H1 (cell line): ENCODE measurements around the gene PNMA8C. TPM values are rescaled to one million over a fixed set of nuclear protein-coding genes. Genes with fewer than 3 reads are reported as not detected.
"Not testable (repeated sequence)": the region's sequence is repeated elsewhere in the genome, so short reads cannot be mapped to it uniquely, and the experiment has no call there.

ENCODE experiments used
- CTCF ChIA-PET: fragments of 300-600 bp; sonication (Branson Sonifier 250); formaldehyde crosslinking; loops from one replicate; lab custom pipeline; 2021; ENCODE audit not compliant: partially characterized antibody; lab: Charles Lee
- POLR2A ChIA-PET: fragments of 300-600 bp; sonication (Branson Sonifier 250); formaldehyde crosslinking; loops from one replicate; lab custom pipeline; 2021; ENCODE audit warnings: inconsistent platforms; ENCODE audit not compliant: partially characterized antibody; lab: Charles Lee
- DNase-seq, 2 experiments: peaks; one replicate each; pipeline versions ENCODE4 v3.0.0 to v3.0.0-alpha.2; 2010 to 2022; ENCODE audit warnings: low spot score in 2 of 2, low read depth in 1 of 2, mixed read lengths in 1 of 2
- FAIRE-seq: peaks from 2 replicates; lab custom pipeline; 2011; peaks lifted over from hg19 to GRCh38; lab: Jason Lieb, UNC
- H2AFZ ChIP-seq: 2 replicates; pipeline ENCODE4 v1.8.1; 2012; ENCODE audit warnings: low read length, inconsistent platforms
- H2AK5ac ChIP-seq: 2 replicates; pipeline ENCODE4 v1.6.1; 2013; ENCODE audit warnings: low read depth, low read length
- H2BK120ac ChIP-seq: replicated peaks from 2 replicates; pipeline ENCODE3; 2013; ENCODE audit warnings: low read depth, low read length, inconsistent platforms
- H2BK12ac ChIP-seq: 2 replicates; pipeline ENCODE4 v1.6.1; 2013; ENCODE audit warnings: low read depth, low read length
- H2BK15ac ChIP-seq: 2 replicates; pipeline ENCODE4 v1.6.1; 2013; ENCODE audit warnings: low read length
- H2BK20ac ChIP-seq: 2 replicates; pipeline ENCODE4 v1.6.1; 2013; ENCODE audit warnings: low read length
- H2BK5ac ChIP-seq: 2 replicates; pipeline ENCODE4 v1.6.1; 2013; ENCODE audit warnings: low read depth, low read length
- H3K14ac ChIP-seq: 2 replicates; pipeline ENCODE4 v1.6.1; 2013; ENCODE audit warnings: inconsistent platforms; ENCODE audit not compliant: insufficient read length
- H3K18ac ChIP-seq: 2 replicates; pipeline ENCODE4 v1.6.1; 2013; ENCODE audit warnings: low read length; ENCODE audit errors: extremely low read depth
- H3K23ac ChIP-seq: 2 replicates; pipeline ENCODE4 v1.6.1; 2013; ENCODE audit warnings: inconsistent platforms; ENCODE audit not compliant: insufficient read length
- H3K23me2 ChIP-seq: 2 replicates; pipeline ENCODE4 v1.6.1; 2013; ENCODE audit warnings: low read depth, low read length
- H3K27ac ChIP-seq: 2 replicates; pipeline ENCODE4 v1.6.1; 2011; ENCODE audit warnings: low read depth, low read length, inconsistent platforms
- H3K27me3 ChIP-seq, 4 experiments: replicated peaks in 1 of 4; 1 replicate in 1 of 4; 2 replicates in 3 of 4; pipeline versions ENCODE4 v1.6.1 to v1.8.1; 2011 to 2013; ENCODE audit warnings: low read length in 3 of 4, mild to moderate bottlenecking in 3 of 4, inconsistent platforms in 2 of 4, mixed read lengths in 2 of 4, moderate library complexity in 1 of 4; ENCODE audit not compliant: control insufficient read depth in 3 of 4, insufficient read depth in 3 of 4; ENCODE audit errors: extremely low read depth in 1 of 4
- H3K36me3 ChIP-seq, 4 experiments: 2 replicates each; pipeline versions ENCODE4 v1.6.1 to v1.8.1; 2011 to 2013; ENCODE audit warnings: mild to moderate bottlenecking in 4 of 4, low read length in 3 of 4, moderate library complexity in 2 of 4, control low read depth in 1 of 4, inconsistent platforms in 1 of 4; ENCODE audit not compliant: insufficient read depth in 4 of 4, control insufficient read depth in 2 of 4
- H3K4ac ChIP-seq: replicated peaks from 2 replicates; pipeline ENCODE3; 2013; ENCODE audit warnings: low read length, low read depth, mixed read lengths, inconsistent platforms; ENCODE audit not compliant: insufficient read length
- H3K4me1 ChIP-seq, 4 experiments: replicated peaks in 1 of 4; 1 replicate in 1 of 4; 2 replicates in 3 of 4; pipeline versions ENCODE4 v1.6.1 to v1.8.1; 2011 to 2013; ENCODE audit warnings: low read length in 3 of 4, inconsistent platforms in 2 of 4, mixed read lengths in 1 of 4; ENCODE audit not compliant: insufficient read depth in 4 of 4, control insufficient read depth in 3 of 4
- H3K4me2 ChIP-seq, 2 experiments: 2 replicates each; pipeline versions ENCODE4 v1.6.1 to v1.8.1; 2011 to 2013; ENCODE audit warnings: low read depth in 2 of 2, low read length in 2 of 2, control low read depth in 1 of 2, inconsistent platforms in 1 of 2, mild to moderate bottlenecking in 1 of 2; ENCODE audit not compliant: insufficient read depth in 1 of 2
- H3K4me3 ChIP-seq, 4 experiments: fragments of 200-600, 300-600 bp in 1 of 4; sonication (generic), shearing (Covaris generic), sonication (Bioruptor Twin) in 1 of 4; 2 replicates each; pipeline versions ENCODE4 v1.5.1 to v1.8.1; 2011 to 2016; ENCODE audit warnings: low read length in 4 of 4, low read depth in 3 of 4, control low read depth in 2 of 4, inconsistent platforms in 2 of 4, mild to moderate bottlenecking in 2 of 4, mixed read lengths in 1 of 4, moderate library complexity in 1 of 4; ENCODE audit not compliant: insufficient read depth in 2 of 4; ENCODE audit errors: extremely low read depth in 1 of 4
- H3K56ac ChIP-seq: replicated peaks from 2 replicates; pipeline ENCODE3; 2013; ENCODE audit warnings: low read depth, mild to moderate bottlenecking, mixed read lengths, low read length, inconsistent platforms; ENCODE audit not compliant: insufficient read length
- H3K79me1 ChIP-seq: 2 replicates; pipeline ENCODE4 v1.6.1; 2013; ENCODE audit warnings: low read depth, low read length, control low read depth
- H3K79me2 ChIP-seq, 2 experiments: 2 replicates each; pipeline versions ENCODE4 v1.6.1 to v1.8.1; 2012 to 2013; ENCODE audit warnings: low read length in 2 of 2, mild to moderate bottlenecking in 2 of 2, inconsistent platforms in 1 of 2; ENCODE audit not compliant: insufficient read depth in 2 of 2, control insufficient read depth in 1 of 2
- H3K9ac ChIP-seq, 4 experiments: replicated peaks in 1 of 4; 1 replicate in 1 of 4; 2 replicates in 3 of 4; pipeline versions ENCODE4 v1.6.1 to v1.8.1; 2011 to 2013; ENCODE audit warnings: low read depth in 3 of 4, low read length in 3 of 4, control low read depth in 2 of 4, mild to moderate bottlenecking in 2 of 4, moderate library complexity in 2 of 4, inconsistent platforms in 1 of 4; ENCODE audit errors: extremely low read depth in 1 of 4
- H3K9me3 ChIP-seq, 2 experiments: 2 replicates each; pipeline versions ENCODE4 v1.6.1 to v1.8.1; 2012 to 2013; ENCODE audit warnings: mild to moderate bottlenecking in 2 of 2, moderate library complexity in 2 of 2, control low read depth in 1 of 2, inconsistent platforms in 1 of 2, low read depth in 1 of 2, low read length in 1 of 2, mixed read lengths in 1 of 2; ENCODE audit not compliant: insufficient read depth in 2 of 2
- H4K20me1 ChIP-seq, 2 experiments: replicated peaks in 1 of 2; 2 replicates each; pipeline versions ENCODE3 to v1.8.1; 2011 to 2013; ENCODE audit warnings: inconsistent platforms in 2 of 2, low read length in 2 of 2, mild to moderate bottlenecking in 1 of 2; ENCODE audit not compliant: insufficient read depth in 2 of 2, control insufficient read depth in 1 of 2
- H4K5ac ChIP-seq: 2 replicates; pipeline ENCODE4 v1.6.1; 2013; ENCODE audit warnings: low read length, low read depth, mixed read lengths, inconsistent platforms; ENCODE audit not compliant: insufficient read length
- H4K8ac ChIP-seq: 2 replicates; pipeline ENCODE4 v1.8.0; 2013; ENCODE audit warnings: mild to moderate bottlenecking, moderate library complexity, low read length, inconsistent platforms; ENCODE audit not compliant: insufficient read depth; ENCODE audit errors: extremely low read depth
- H4K91ac ChIP-seq: replicated peaks from 2 replicates; pipeline ENCODE3; 2013; ENCODE audit warnings: low read length, mixed read lengths, inconsistent platforms; ENCODE audit not compliant: insufficient read length
- WGBS, 2 experiments: shearing (Covaris generic) in 1 of 2; methylation state at CpG; one replicate each; pipeline versions ENCODE4 v1.1.6 to v1.1.7; 2013 to 2015; ENCODE audit warnings: low lambda C conversion rate in 2 of 2, mixed read lengths in 2 of 2, inconsistent platforms in 1 of 2, low coverage in 1 of 2, missing lambda C conversion rate in 1 of 2; ENCODE audit not compliant: insufficient replicate concordance in 2 of 2, insufficient coverage in 1 of 2, insufficient read length in 1 of 2; ENCODE audit errors: extremely low coverage in 1 of 2, missing lambda C conversion rate in 1 of 2; 5-methylcytosine and 5-hydroxymethylcytosine counted together
- polyA plus RNA-seq, 7 experiments: library from polyadenylated mRNA; depleted of rRNA in 3 of 7; stranded (reverse) in 5 of 7; unstranded in 2 of 7; fragments of >200 nt in 5 of 7; fragments of 200-250 nt in 2 of 7; gene quantifications; 1 replicate in 5 of 7; 2 replicates in 1 of 7; 4 replicates in 1 of 7; pipeline versions ENCODE4 v1.2.1 to v1.2.3, GENCODE V29; 2011 to 2013; ENCODE audit warnings: missing spikeins in 2 of 7, mixed read lengths in 2 of 7
- total RNA-seq: library from RNA; stranded (reverse); fragmentation: NEBNext Ultra II Directional; extraction: Animal tissue kit (Norgen Biotek cat#: 25700); gene quantifications from 2 replicates; pipeline ENCODE4 v1.2.1, GENCODE V29; 2021

PNMA8C gene
- total and polyA plus RNA-seq, 2 of the 8 experiments (the other 6 are each of a cell fraction or from before 2014, with no cell fraction given): 0.53 to 1.8 TPM

- Histone ChIP-seq H2AK5ac (peak overlapping the region; percentile 20; the same call in 1 of the 2 replicates), H2BK20ac (peak overlapping the region; percentile 11; the same call in 1 of the 2 replicates), H3K79me2 (peaks cover 0 to 16% of the 10 kb centered on the region in 2 experiments; a peak in 2 of 4 replicates), H3K27me3 (peaks cover 0 to 16% (median 7%) of the 10 kb centered on the region in 4 experiments; a peak in 4 of 7 replicates), H2BK15ac (0 out of 2 replicates have a peak overlapping the region, but pooled peaks have one; percentile 72), H2BK12ac (peak overlapping the region; percentile 5; the same call in 1 of the 2 replicates), H3K23me2 (peaks cover 14% of the 10 kb centered on the region; the same call in 1 of the 2 replicates), H3K4me1 (peaks cover 3 to 10% (median 7%) of the 10 kb centered on the region in 4 experiments), H4K20me1 (peaks cover 8 to 10% of the 10 kb centered on the region in 2 experiments)
- ChIA-PET CTCF (interaction anchor here (0.6 to 2.7 kb wide), 10 partner anchors 9 to 101 kb away, joined by 3 to 16 read pairs (median 6); no protein-coding TSS in a partner anchor), POLR2A (interaction anchor here (1.0 to 2.6 kb wide), 5 partner anchors 10 to 75 kb away, joined by 3 to 13 read pairs (median 5); no protein-coding TSS in a partner anchor)
- H3K4me2 ChIP-seq, H3K9me3 ChIP-seq, H3K27ac ChIP-seq, DNase-seq, H3K56ac ChIP-seq, H4K91ac ChIP-seq, H2BK5ac ChIP-seq, H3K4ac ChIP-seq, H3K79me1 ChIP-seq, H2BK120ac ChIP-seq, H4K5ac ChIP-seq, H3K23ac ChIP-seq, H3K4me3 ChIP-seq, H3K36me3 ChIP-seq, H4K8ac ChIP-seq, H3K14ac ChIP-seq, H2AFZ ChIP-seq, H3K18ac ChIP-seq, H3K9ac ChIP-seq, FAIRE-seq: not testable (repeated sequence)
- 92% methylated on average over 17 of the region's 22 CpGs; no CpG with 5 or more reads in 1 of the 2 experiments for whole genome bisulfite sequencing, 2 experiments
Observed at GRCh38 chr19:46414899-46415298, 13.8 kb downstream of the PNMA8C start.
